ENCODE data around the gene INO80D. TPM values are rescaled to one million over a fixed set of nuclear protein-coding genes. Genes with fewer than 3 reads are reported as not detected.

INO80D gene
- total RNA-seq, 4 donors from 2014 or later = 16.0 to 24.5 (median 17.3) TPM

GRCh38 chr2:206064077-206064476, 21.9 kb downstream of the INO80D start:
- TF ChIP-seq CTCF (IDR thresholded peaks at IDR 0.05; ENCODE audit: low read depth) = no peak

GRCh38 chr2:206063635-206064034, 22.3 kb downstream of the INO80D start:
- no peak for TF ChIP-seq CTCF (IDR thresholded peaks at IDR 0.05; ENCODE audit: low read depth)

- TF ChIP-seq CTCF (IDR thresholded peaks at IDR 0.05; ENCODE audit: low read depth) = no peak
Measured at GRCh38 chr2:206062724-206063123, 23.2 kb downstream of the INO80D start.

GRCh38 chr2:206056286-206056685, 29.7 kb downstream of the INO80D start:
- no peak for TF ChIP-seq CTCF (IDR thresholded peaks at IDR 0.05; ENCODE audit: low read depth)

- TF ChIP-seq CTCF (IDR thresholded peaks at IDR 0.05; ENCODE audit: low read depth) = no peak
Measured at GRCh38 chr2:206054952-206055351, 31.0 kb downstream of the INO80D start.

GRCh38 chr2:206051912-206052311, 34.1 kb downstream of the INO80D start:
- TF ChIP-seq CTCF (IDR thresholded peaks at IDR 0.05; ENCODE audit: low read depth) = no peak

- TF ChIP-seq CTCF (IDR thresholded peaks at IDR 0.05; ENCODE audit: low read depth) = no peak
Measured at GRCh38 chr2:206049392-206049791, 36.6 kb downstream of the INO80D start.

Measured in subcutaneous adipose tissue (tissue), 4 donors.